Measurements from ENCODE around the gene MMP2. TPM values are rescaled to one million over a fixed set of nuclear protein-coding genes. Genes with fewer than 3 reads are reported as not detected.

Gene MMP2
- total RNA-seq, 1 experiment from 2014 or later = not detected

GRCh38 chr16:55539488-55539887, 60.5 kb downstream of the MMP2 start:
- intact Hi-C loops (cut with micrococcal nuclease) = no loop called here
- no peak for TF ChIP-seq CTCF (conservative IDR thresholded peaks at IDR 0.05; ENCODE audit: low read depth, low read length)
- no peak for TF ChIP-seq EZH2phosphoT487 (IDR thresholded peaks at IDR 0.05; ENCODE audit: borderline replicate concordance, low read length)
- no peak for TF ChIP-seq EZH2 (IDR thresholded peaks at IDR 0.05; ENCODE audit: low read length, unreplicated experiment)
- Histone ChIP-seq H3K79me2 (ENCODE audit: low read length) (no peaks in the 10 kb centered on the region), H3K9ac (ENCODE audit: low read length) (no peak overlapping the region), H3K4me2 (ENCODE audit: low read length) (no peak overlapping the region), H4K20me1 (ENCODE audit: low read length) (no peaks in the 10 kb centered on the region), H3K27ac (ENCODE audit: low read length) (no peak overlapping the region), H3K4me1 (ENCODE audit: insufficient read depth, low read length) (peaks cover 12% of the 10 kb centered on the region; the same call in 1 of the 2 replicates), H3K4me3 (ENCODE audit: low read length) (no peak overlapping the region), H3K9me2 (replicated peaks; ENCODE audit: low read length) (no peaks in the 10 kb centered on the region), H2AFZ (ENCODE audit: low read length) (no peak overlapping the region), H3K36me3 (ENCODE audit: low read depth, low read length) (no peaks in the 10 kb centered on the region), H3K9me3 (ENCODE audit: low read length) (no peaks in the 10 kb centered on the region), H3K27me3 (ENCODE audit: low read length) (no peaks in the 10 kb centered on the region), H3F3A (ENCODE audit: low read length, unreplicated experiment) (no peaks in the 10 kb centered on the region)
- DNase-seq (no peak), ATAC-seq (no peak)
- CTCF ChIA-PET = no interaction called here
- no TSS peak for BruUV-seq (replicated peaks)
- POLR2A ChIA-PET (ENCODE audit: unreplicated experiment) = no interaction called here

- no peaks in the 10 kb centered on the region for H3K36me3 ChIP-seq (ENCODE audit: low read depth, low read length)
- no peak overlapping the region for H3K9ac ChIP-seq (ENCODE audit: low read length)
- DNase-seq (no peak), ATAC-seq (no peak)
- no peak overlapping the region for H3K4me3 ChIP-seq (ENCODE audit: low read length)
- H3K4me1 ChIP-seq (ENCODE audit: insufficient read depth, low read length) = peaks cover 12% of the 10 kb centered on the region; the same call in 1 of the 2 replicates
- H3K9me3 ChIP-seq (ENCODE audit: low read length) = no peaks in the 10 kb centered on the region
- BruUV-seq (replicated peaks) = no TSS peak
- no peaks in the 10 kb centered on the region for H4K20me1 ChIP-seq (ENCODE audit: low read length)
- H3K27me3 ChIP-seq (ENCODE audit: low read length) = no peaks in the 10 kb centered on the region
- POLR2A ChIA-PET (ENCODE audit: unreplicated experiment) = no interaction called here
- H3F3A ChIP-seq (ENCODE audit: low read length, unreplicated experiment) = no peaks in the 10 kb centered on the region
- H2AFZ ChIP-seq (ENCODE audit: low read length) = no peak overlapping the region
- no peaks in the 10 kb centered on the region for H3K79me2 ChIP-seq (ENCODE audit: low read length)
- CTCF ChIA-PET = no interaction called here
- H3K9me2 ChIP-seq (replicated peaks; ENCODE audit: low read length) = no peaks in the 10 kb centered on the region
- no peak overlapping the region for H3K4me2 ChIP-seq (ENCODE audit: low read length)
- intact Hi-C loops (cut with micrococcal nuclease) = no loop called here
- no peak overlapping the region for H3K27ac ChIP-seq (ENCODE audit: low read length)
- TF ChIP-seq EZH2phosphoT487 (IDR thresholded peaks at IDR 0.05; ENCODE audit: borderline replicate concordance, low read length) (no peak), EZH2 (IDR thresholded peaks at IDR 0.05; ENCODE audit: low read length, unreplicated experiment) (no peak), CTCF (conservative IDR thresholded peaks at IDR 0.05; ENCODE audit: low read depth, low read length) (no peak)
Measured at GRCh38 chr16:55540221-55540620, 61.2 kb downstream of the MMP2 start.

DNA sequence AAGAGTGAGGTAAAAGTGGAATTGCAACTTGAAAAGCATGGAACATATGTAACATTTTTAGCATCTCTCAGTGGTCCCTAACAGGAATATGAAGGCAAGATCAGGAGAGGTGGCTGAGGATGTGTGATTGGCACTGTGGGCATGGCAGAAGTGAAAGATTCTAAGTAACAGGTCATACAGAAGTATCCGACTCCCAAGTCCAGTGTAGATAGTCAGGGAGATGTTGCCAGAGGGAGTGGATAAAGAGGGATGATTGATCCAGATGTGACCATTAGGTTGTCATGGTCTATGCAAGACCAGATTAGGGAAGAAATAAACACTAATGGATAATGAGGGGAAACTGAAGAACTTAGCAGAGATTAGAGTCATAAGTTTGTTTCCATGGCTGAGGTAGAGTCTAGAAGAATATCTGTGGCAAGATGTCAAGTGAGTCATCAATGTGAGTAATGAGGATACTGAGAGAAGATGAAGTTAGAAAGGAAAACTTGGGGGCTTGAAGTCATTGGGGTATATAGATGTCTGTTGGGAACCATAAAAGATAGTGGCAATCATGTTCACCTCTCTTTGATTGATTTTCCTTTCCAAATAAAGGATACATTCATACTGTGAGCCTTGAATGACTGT, 63.6 kb downstream of the MMP2 start:
- DNase-seq (peak; percentile 59), ATAC-seq (no peak)
- Histone ChIP-seq H3K27me3 (ENCODE audit: low read length) (no peaks in the 10 kb centered on the region), H3K4me1 (ENCODE audit: insufficient read depth, low read length) (peaks cover 12% of the 10 kb centered on the region; the same call in 1 of the 2 replicates), H3K27ac (ENCODE audit: low read length) (no peak overlapping the region), H3K4me2 (ENCODE audit: low read length) (no peak overlapping the region), H3K9ac (ENCODE audit: low read length) (no peak overlapping the region), H3K36me3 (ENCODE audit: low read depth, low read length) (no peaks in the 10 kb centered on the region), H3K9me3 (ENCODE audit: low read length) (no peaks in the 10 kb centered on the region), H4K20me1 (ENCODE audit: low read length) (no peaks in the 10 kb centered on the region), H3K9me2 (replicated peaks; ENCODE audit: low read length) (no peaks in the 10 kb centered on the region), H2AFZ (ENCODE audit: low read length) (no peak overlapping the region), H3F3A (ENCODE audit: low read length, unreplicated experiment) (no peaks in the 10 kb centered on the region), H3K79me2 (ENCODE audit: low read length) (no peaks in the 10 kb centered on the region), H3K4me3 (ENCODE audit: low read length) (no peak overlapping the region)
- intact Hi-C loops (cut with micrococcal nuclease) = no loop called here
- BruUV-seq (replicated peaks) = no TSS peak
- CTCF ChIA-PET = no interaction called here
- POLR2A ChIA-PET (ENCODE audit: unreplicated experiment) = no interaction called here
- no peak for TF ChIP-seq EZH2 (IDR thresholded peaks at IDR 0.05; ENCODE audit: low read length, unreplicated experiment)
- TF ChIP-seq CTCF (conservative IDR thresholded peaks at IDR 0.05; ENCODE audit: low read depth, low read length) = no peak
- TF ChIP-seq EZH2phosphoT487 (IDR thresholded peaks at IDR 0.05; ENCODE audit: borderline replicate concordance, low read length) = no peak
